Mononuclear cell (primary cell): ENCODE results near the gene PLPP6. TPM values are rescaled to one million over a fixed set of nuclear protein-coding genes. Genes with fewer than 3 reads are reported as not detected.

Experiments used
- H3K27me3 ChIP-seq: 2 replicates; pipeline ENCODE4 v1.6.0; 2011; ENCODE audit warnings: low read length, control low read depth; ENCODE audit not compliant: insufficient read depth
- H3K4me1 ChIP-seq: 2 replicates; pipeline ENCODE4 v1.5.1; 2011; ENCODE audit warnings: mild to moderate bottlenecking, low read length, control low read depth; ENCODE audit not compliant: insufficient read depth
- H3K4me3 ChIP-seq: 2 replicates; pipeline ENCODE4 v1.5.1; 2011; ENCODE audit warnings: mild to moderate bottlenecking, low read length, moderate library complexity
- H3K9me3 ChIP-seq: 2 replicates; pipeline ENCODE4 v1.5.1; 2011; ENCODE audit warnings: low read depth, mild to moderate bottlenecking, control low read depth, low read length
- total RNA-seq: library from RNA; depleted of rRNA; stranded (reverse); fragments of >200 nt; gene quantifications from one replicate; pipeline ENCODE4 v1.2.3, GENCODE V29; 2012

PLPP6 gene
- total RNA-seq, 1 donor = 10.1 TPM

DNA sequence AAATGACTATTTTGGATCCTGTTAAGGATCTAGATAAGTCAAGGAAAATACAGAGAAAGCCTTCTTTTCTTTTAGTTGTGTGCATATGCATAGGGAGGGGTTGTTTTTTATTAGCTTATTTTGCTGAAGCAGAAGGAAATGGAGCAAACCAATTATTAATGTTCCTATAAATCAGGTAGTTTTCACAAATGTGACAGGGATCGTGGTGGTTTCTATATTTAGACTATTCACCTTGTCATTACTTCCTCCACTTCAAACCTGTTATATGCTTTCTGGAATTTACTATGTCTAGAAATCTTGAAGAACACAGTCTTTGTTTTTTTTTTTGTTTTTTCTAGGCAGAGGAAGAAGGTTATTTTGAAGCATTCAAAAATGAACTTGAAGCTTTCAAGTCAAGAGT is 39.4 kb downstream of the PLPP6 start:
- Histone ChIP-seq H3K9me3 (no peaks in the 10 kb centered on the region), H3K4me3 (no peak overlapping the region), H3K4me1 (no peaks in the 10 kb centered on the region), H3K27me3 (no peaks in the 10 kb centered on the region)

DNA sequence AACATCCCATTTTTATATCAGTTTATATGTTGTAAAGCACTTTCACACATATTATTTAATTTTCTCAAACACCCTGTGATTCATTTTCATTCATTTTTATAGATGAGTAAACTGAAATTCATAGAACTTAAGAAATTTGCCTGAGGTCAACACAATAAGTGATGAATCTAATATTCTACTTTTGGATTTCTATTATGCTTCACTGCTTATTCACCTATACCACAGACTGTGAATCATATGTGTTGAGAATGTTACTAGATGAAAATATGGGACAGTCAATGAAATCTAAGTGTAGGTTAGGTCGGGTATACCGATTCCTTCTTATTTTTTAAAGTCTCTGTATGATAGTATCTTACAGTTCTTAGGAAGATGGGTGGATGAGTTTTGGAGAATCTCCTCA is 42.0 kb downstream of the PLPP6 start:
- Histone ChIP-seq H3K9me3 (no peaks in the 10 kb centered on the region), H3K27me3 (no peaks in the 10 kb centered on the region), H3K4me1 (no peaks in the 10 kb centered on the region), H3K4me3 (no peak overlapping the region)

DNA sequence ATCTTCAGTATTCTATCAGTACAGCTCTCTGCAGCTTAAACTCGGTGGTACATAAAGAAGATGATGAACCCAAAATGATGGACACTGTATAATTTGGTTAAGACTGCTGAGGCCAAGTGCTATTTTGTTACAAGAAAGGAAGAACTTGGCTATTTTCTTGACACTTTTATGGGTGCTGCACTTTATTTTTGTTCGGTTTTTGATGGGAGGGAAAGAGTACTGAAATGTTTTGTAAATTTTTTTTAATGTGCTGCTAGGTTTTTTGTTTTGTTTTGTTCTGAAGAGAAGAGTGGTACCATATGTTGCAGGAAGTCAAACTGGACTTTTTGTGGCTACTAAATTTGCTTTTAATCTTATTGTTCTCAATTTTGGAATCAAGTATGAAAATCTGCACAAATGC is 43.9 kb downstream of the PLPP6 start:
- Histone ChIP-seq H3K4me1 (no peaks in the 10 kb centered on the region), H3K9me3 (no peaks in the 10 kb centered on the region), H3K27me3 (no peaks in the 10 kb centered on the region), H3K4me3 (no peak overlapping the region)

DNA sequence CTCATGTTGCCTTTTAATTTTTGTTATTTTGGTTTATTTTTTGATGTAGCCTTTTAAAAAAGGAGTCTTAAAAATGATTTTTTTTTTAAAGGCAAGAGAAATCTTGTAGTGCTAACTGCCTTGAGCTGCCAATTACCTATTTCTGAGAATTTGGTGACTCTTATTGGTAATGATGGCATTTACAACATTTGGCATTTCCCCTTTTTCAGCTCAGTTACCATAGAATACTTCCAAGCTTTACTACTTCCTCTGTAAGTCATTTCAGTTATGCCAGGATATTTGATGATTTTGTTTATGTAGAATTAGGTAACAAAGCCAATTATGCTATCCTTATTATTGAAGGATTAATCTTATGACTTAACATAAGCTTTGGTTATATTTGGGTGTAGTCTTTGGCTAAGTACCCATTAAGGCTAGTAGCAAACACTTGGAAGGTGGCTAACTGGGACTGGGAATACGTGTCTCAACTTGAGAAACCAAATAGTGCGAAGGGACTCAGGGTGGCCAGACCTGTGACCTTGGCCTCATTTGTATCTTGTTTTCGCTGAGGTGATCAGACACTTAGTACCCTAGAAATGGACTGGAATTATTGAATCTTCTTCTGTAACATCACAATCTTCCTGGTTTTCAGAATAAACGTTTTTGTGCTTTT is 45.0 kb downstream of the PLPP6 start:
- no peaks in the 10 kb centered on the region for H3K27me3 ChIP-seq
- no peaks in the 10 kb centered on the region for H3K4me1 ChIP-seq
- H3K4me3 ChIP-seq = no peak overlapping the region
- no peaks in the 10 kb centered on the region for H3K9me3 ChIP-seq

DNA sequence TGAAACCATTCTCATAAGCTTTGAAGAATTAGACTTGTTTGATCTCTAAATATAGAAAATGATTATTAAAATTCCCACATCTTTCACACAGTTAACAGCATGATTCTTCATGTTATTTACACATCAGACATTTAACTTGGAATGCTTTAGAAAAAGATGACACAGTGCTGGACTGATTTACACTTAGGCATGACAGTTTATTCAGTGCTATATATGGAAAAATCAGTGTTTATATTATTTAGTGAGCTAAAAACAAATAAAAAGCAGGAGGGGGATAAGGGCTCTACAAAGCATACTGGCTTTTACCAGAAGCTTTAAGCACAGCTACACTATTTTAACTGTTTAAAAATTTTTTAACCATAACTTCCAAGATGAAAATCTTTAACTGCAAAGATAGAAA is 47.3 kb downstream of the PLPP6 start:
- no peak overlapping the region for H3K4me3 ChIP-seq
- no peaks in the 10 kb centered on the region for H3K27me3 ChIP-seq
- no peaks in the 10 kb centered on the region for H3K4me1 ChIP-seq
- no peaks in the 10 kb centered on the region for H3K9me3 ChIP-seq

DNA sequence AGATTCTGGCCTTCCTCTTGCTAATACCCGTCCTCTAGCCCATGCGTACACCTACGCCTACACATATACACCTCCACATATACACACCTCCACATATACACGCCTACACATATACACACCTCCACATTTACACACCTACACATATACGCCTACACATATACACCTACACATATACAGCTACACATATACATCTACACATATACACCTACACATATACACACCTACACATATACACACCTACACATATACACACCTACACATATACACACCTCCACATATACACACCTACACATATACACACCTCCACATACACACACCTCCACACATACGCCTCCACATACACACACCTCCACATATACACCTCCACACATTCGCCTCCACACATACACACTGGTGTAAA is 51.8 kb downstream of the PLPP6 start:
- H3K4me1 ChIP-seq = no peaks in the 10 kb centered on the region
- H3K27me3 ChIP-seq = no peaks in the 10 kb centered on the region
- no peak overlapping the region for H3K4me3 ChIP-seq
- H3K9me3 ChIP-seq = no peaks in the 10 kb centered on the region

- Histone ChIP-seq H3K27me3 (no peaks in the 10 kb centered on the region), H3K4me1 (no peaks in the 10 kb centered on the region), H3K4me3 (no peak overlapping the region), H3K9me3 (no peaks in the 10 kb centered on the region)
These were observed 52.3 kb downstream of the PLPP6 start for GRCh38 chr9:4714266-4715016.

Other genes with a start within 250 kb of the PLPP6 start
- gene SLC1A1, start 171.8 kb upstream of the PLPP6 start, total RNA-seq = not detected
- 1.8 TPM for gene SPATA6L, start 4.2 kb downstream of the PLPP6 start, total RNA-seq
- gene CDC37L1, start 17.3 kb downstream of the PLPP6 start, total RNA-seq = 36.2 TPM
- 23.7 TPM for gene AK3, start 78.9 kb downstream of the PLPP6 start, total RNA-seq
- 27.7 TPM for gene RCL1, start 130.7 kb downstream of the PLPP6 start, total RNA-seq